Measurements from ENCODE around the gene CTNND2. TPM values are rescaled to one million over a fixed set of nuclear protein-coding genes. Genes with fewer than 3 reads are reported as not detected.

Gene CTNND2
- total RNA-seq, 1 experiment from 2014 or later: 7.0 TPM

DNA sequence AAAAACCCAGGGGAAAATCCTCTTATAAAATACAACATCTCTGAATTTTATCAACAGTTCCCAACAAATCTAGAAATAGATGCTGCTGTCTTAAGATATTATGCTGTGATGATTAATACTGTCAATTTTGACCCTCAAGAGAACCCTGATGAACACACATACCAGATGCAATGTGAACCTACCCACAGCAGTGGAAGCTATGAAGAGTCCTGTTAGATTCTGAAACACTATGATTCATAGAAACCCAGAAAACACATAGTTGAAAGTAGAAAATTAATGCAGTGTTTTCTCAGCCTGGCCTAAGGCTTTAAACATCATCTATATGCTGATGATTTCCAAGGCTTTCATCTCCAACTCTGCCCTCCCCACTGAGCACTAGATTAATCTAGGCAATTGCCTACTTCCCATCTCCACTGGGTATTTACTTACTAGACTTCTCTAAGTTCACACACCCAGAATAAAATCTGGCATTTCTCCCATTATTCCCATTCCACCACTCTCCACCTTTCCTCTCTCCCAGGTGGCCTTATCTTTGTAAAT is 296.2 kb downstream of the CTNND2 start:
- H3K4ac ChIP-seq (ENCODE audit: low read depth, low read length): no peak overlapping the region
- no peak overlapping the region for H3T11ph ChIP-seq (ENCODE audit: low read length)
- no peaks in the 10 kb centered on the region for H3K9me3 Mint-ChIP-seq
- H4K20me1 ChIP-seq (ENCODE audit: control insufficient read depth, insufficient read depth, insufficient read length): no peaks in the 10 kb centered on the region
- no peaks in the 10 kb centered on the region for H3K79me1 ChIP-seq (ENCODE audit: insufficient read depth, low read depth, low read length, poor library complexity, severe bottlenecking)
- H3K14ac ChIP-seq (ENCODE audit: insufficient read depth, low read length): no peak overlapping the region
- no peaks in the 10 kb centered on the region for H3K27me3 Mint-ChIP-seq (ENCODE audit: low read depth)
- no peak overlapping the region for H2AK5ac ChIP-seq (ENCODE audit: insufficient read length, low read length)
- no peak overlapping the region for H2BK5ac ChIP-seq (ENCODE audit: insufficient read length, low read length)
- no peaks in the 10 kb centered on the region for H3K36me3 Mint-ChIP-seq (ENCODE audit: insufficient read depth in 1 of 3, low read depth in 3 of 3)
- no peaks in the 10 kb centered on the region for H3K79me2 ChIP-seq (ENCODE audit: insufficient read depth, low read length)
- H3K23ac ChIP-seq (ENCODE audit: insufficient read length, low read depth, low read length): no peak overlapping the region
- TF ChIP-seq, protein P1, sequence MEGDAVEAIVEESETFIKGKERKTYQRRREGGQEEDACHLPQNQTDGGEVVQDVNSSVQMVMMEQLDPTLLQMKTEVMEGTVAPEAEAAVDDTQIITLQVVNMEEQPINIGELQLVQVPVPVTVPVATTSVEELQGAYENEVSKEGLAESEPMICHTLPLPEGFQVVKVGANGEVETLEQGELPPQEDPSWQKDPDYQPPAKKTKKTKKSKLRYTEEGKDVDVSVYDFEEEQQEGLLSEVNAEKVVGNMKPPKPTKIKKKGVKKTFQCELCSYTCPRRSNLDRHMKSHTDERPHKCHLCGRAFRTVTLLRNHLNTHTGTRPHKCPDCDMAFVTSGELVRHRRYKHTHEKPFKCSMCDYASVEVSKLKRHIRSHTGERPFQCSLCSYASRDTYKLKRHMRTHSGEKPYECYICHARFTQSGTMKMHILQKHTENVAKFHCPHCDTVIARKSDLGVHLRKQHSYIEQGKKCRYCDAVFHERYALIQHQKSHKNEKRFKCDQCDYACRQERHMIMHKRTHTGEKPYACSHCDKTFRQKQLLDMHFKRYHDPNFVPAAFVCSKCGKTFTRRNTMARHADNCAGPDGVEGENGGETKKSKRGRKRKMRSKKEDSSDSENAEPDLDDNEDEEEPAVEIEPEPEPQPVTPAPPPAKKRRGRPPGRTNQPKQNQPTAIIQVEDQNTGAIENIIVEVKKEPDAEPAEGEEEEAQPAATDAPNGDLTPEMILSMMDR (conservative IDR thresholded peaks at IDR 0.05): no peak
- no peak overlapping the region for H3K4me3 Mint-ChIP-seq
- H3K9me3 ChIP-seq (ENCODE audit: control insufficient read depth, low read depth, low read length): no peaks in the 10 kb centered on the region
- no peak overlapping the region for H2BK12ac ChIP-seq (ENCODE audit: insufficient read length, low read depth, low read length)
- no peaks in the 10 kb centered on the region for H3K23me2 ChIP-seq (ENCODE audit: insufficient read length, low read depth, low read length, poor library complexity, severe bottlenecking)
- H2AFZ ChIP-seq (ENCODE audit: low read length): no peak overlapping the region
- no peak overlapping the region for H4K5ac ChIP-seq (ENCODE audit: insufficient read length, low read depth, low read length)
- no peak overlapping the region for H4K91ac ChIP-seq (ENCODE audit: insufficient read length, low read depth, low read length)
- H3K4me1 Mint-ChIP-seq: peaks cover 0 to 3% of the 10 kb centered on the region in 2 experiments; a peak in 2 of 4 replicates
- no peak overlapping the region for H3K4me2 ChIP-seq (ENCODE audit: insufficient read depth, insufficient read length, low read length)
- no peaks in the 10 kb centered on the region for H3K4me1 ChIP-seq (ENCODE audit: insufficient read depth, low read length)
- H3K9ac ChIP-seq (ENCODE audit: extremely low read depth, insufficient read length, low read length): no peak overlapping the region
- no peak overlapping the region for H2BK120ac ChIP-seq (ENCODE audit: low read depth, low read length, poor library complexity, severe bottlenecking)
- no peak for DNase-seq
- H3K27me3 ChIP-seq (ENCODE audit: insufficient read depth, low read length): no peaks in the 10 kb centered on the region
- H3K27ac Mint-ChIP-seq: no peak overlapping the region
- H4K8ac ChIP-seq (replicated peaks; ENCODE audit: insufficient read length, low read depth, low read length): no peak overlapping the region
- no peak overlapping the region for H2BK15ac ChIP-seq (ENCODE audit: low read depth, low read length)
- H3K56ac ChIP-seq (ENCODE audit: insufficient read length, low read depth, low read length): no peak overlapping the region
- H2BK20ac ChIP-seq (ENCODE audit: low read depth, low read length, poor library complexity, severe bottlenecking): no peak overlapping the region
- no peak overlapping the region for H3K27ac ChIP-seq (ENCODE audit: insufficient read length, low read depth, low read length)
- no peak overlapping the region for H3K18ac ChIP-seq (ENCODE audit: insufficient read length, low read depth, low read length)
